WTC11 (cell line): Measurements from ENCODE around the gene TMEM217. TPM values are rescaled to one million over a fixed set of nuclear protein-coding genes. Genes with fewer than 3 reads are reported as not detected.
A peak's percentile ranks its signal among the peaks of the same experiment; 100 is the strongest.

Experiments used
- ATAC-seq: fragments of 200-7000 bp; cut with Tn5 transposase; 2 replicates; pipeline ENCODE4 v1.10.0; 2021; ENCODE audit warnings: mild to moderate bottlenecking, moderate library complexity
- CTCF ChIA-PET: fragments of 300-600 bp; sonication (Branson Sonifier 250); formaldehyde crosslinking; loops from one replicate; lab custom pipeline; 2021; ENCODE audit warnings: antibody characterized with exemption; lab: Charles Lee
- POLR2A ChIA-PET: fragments of 350-600 bp; sonication (Branson Sonifier 250); formaldehyde crosslinking; loops from one replicate; lab custom pipeline; 2021; ENCODE audit warnings: antibody characterized with exemption; lab: Charles Lee
- DNase-seq: peaks from one replicate; pipeline ENCODE4 v3.0.0; 2021; ENCODE audit warnings: low spot score
- H3K27ac Mint-ChIP-seq: 2 replicates; pipeline ENCODE4 v1.8.0; 2021; ENCODE audit warnings: mixed read lengths
- H3K27me3 Mint-ChIP-seq: 2 replicates; pipeline ENCODE4 v1.8.0; 2021; ENCODE audit warnings: low read depth, mild to moderate bottlenecking, moderate library complexity, mixed read lengths
- H3K36me3 Mint-ChIP-seq: 2 replicates; pipeline ENCODE4 v1.8.0; 2021; ENCODE audit warnings: mixed read lengths
- H3K4me1 Mint-ChIP-seq: 2 replicates; pipeline ENCODE4 v1.8.0; 2022; ENCODE audit warnings: mixed read lengths
- H3K4me3 Mint-ChIP-seq: 2 replicates; pipeline ENCODE4 v1.8.0; 2021; ENCODE audit warnings: mild to moderate bottlenecking, moderate library complexity, mixed read lengths
- H3K9me3 Mint-ChIP-seq: 2 replicates; pipeline ENCODE4 v1.8.0; 2021; ENCODE audit warnings: mixed read lengths
- AFF4 ChIP-seq: sonication (generic); formaldehyde crosslinking; IDR thresholded peaks from 2 replicates; pipeline ENCODE4 v1.8.1; 2023; ENCODE audit warnings: mild to moderate bottlenecking, missing genetic modification reagents, borderline replicate concordance
- AR ChIP-seq: fragments of 250-450 bp; sonication (Bioruptor Pico); IDR thresholded peaks from 2 replicates; pipeline ENCODE4 v1.9.0; 2021; ENCODE audit warnings: mild to moderate bottlenecking
- CREM ChIP-seq: sonication (generic); formaldehyde crosslinking; IDR thresholded peaks from 2 replicates; pipeline ENCODE4 v1.8.1; 2022; ENCODE audit warnings: mild to moderate bottlenecking, missing genetic modification reagents, moderate library complexity
- E2F4 ChIP-seq: sonication (generic); formaldehyde crosslinking; IDR thresholded peaks from 2 replicates; pipeline ENCODE4 v1.8.1; 2022; ENCODE audit warnings: low read depth, mild to moderate bottlenecking, moderate library complexity, missing genetic modification reagents, borderline replicate concordance
- E2F5 ChIP-seq: sonication (generic); formaldehyde crosslinking; IDR thresholded peaks from 2 replicates; pipeline ENCODE4 v1.8.1; 2022; ENCODE audit warnings: mild to moderate bottlenecking, moderate library complexity, missing genetic modification reagents
- ELF4 ChIP-seq: sonication (generic); formaldehyde crosslinking; IDR thresholded peaks from 2 replicates; pipeline ENCODE4 v1.8.1; 2022; ENCODE audit warnings: low read depth, mild to moderate bottlenecking, moderate library complexity, missing genetic modification reagents
- EMX1 ChIP-seq: fragments of 250-450 bp; sonication (Bioruptor Pico); IDR thresholded peaks from 2 replicates; pipeline ENCODE4 v1.8.0; 2021; ENCODE audit warnings: mild to moderate bottlenecking
- ESRRA ChIP-seq: sonication (generic); formaldehyde crosslinking; IDR thresholded peaks from 2 replicates; pipeline ENCODE4 v1.8.1; 2022; ENCODE audit warnings: mild to moderate bottlenecking, missing genetic modification reagents, borderline replicate concordance
- FOXJ3 ChIP-seq: sonication (generic); formaldehyde crosslinking; IDR thresholded peaks from 2 replicates; pipeline ENCODE4 v1.9.0; 2021; ENCODE audit warnings: missing genetic modification reagents, mild to moderate bottlenecking, borderline replicate concordance
- GABPB1 ChIP-seq: sonication (generic); formaldehyde crosslinking; IDR thresholded peaks from 2 replicates; pipeline ENCODE4 v1.8.1; 2023; ENCODE audit warnings: mild to moderate bottlenecking, missing genetic modification reagents
- HMGXB4 ChIP-seq: sonication (generic); formaldehyde crosslinking; IDR thresholded peaks from 2 replicates; pipeline ENCODE4 v1.8.1; 2023; ENCODE audit warnings: mild to moderate bottlenecking, moderate library complexity, missing genetic modification reagents
- JUN ChIP-seq: sonication (generic); formaldehyde crosslinking; IDR thresholded peaks from 2 replicates; pipeline ENCODE4 v1.8.0; 2023; ENCODE audit warnings: mild to moderate bottlenecking, missing genetic modification reagents
- NFE2L1 ChIP-seq: sonication (generic); formaldehyde crosslinking; IDR thresholded peaks from 2 replicates; pipeline ENCODE4 v1.8.1; 2023; ENCODE audit warnings: missing genetic modification reagents
- SMAD4 ChIP-seq: sonication (generic); formaldehyde crosslinking; IDR thresholded peaks from 2 replicates; pipeline ENCODE4 v1.8.0; 2022; ENCODE audit warnings: mild to moderate bottlenecking, missing genetic modification reagents
- TEAD4 ChIP-seq: sonication (generic); formaldehyde crosslinking; IDR thresholded peaks from 2 replicates; pipeline ENCODE4 v1.8.0; 2022; ENCODE audit warnings: mild to moderate bottlenecking, missing genetic modification reagents
- ZNF425 ChIP-seq: fragments of 250-450 bp; sonication (Bioruptor Pico); conservative IDR thresholded peaks from 2 replicates; pipeline ENCODE4 v1.9.0; 2021; ENCODE audit warnings: mild to moderate bottlenecking
- ZNF671 ChIP-seq: fragments of 250-450 bp; sonication (Bioruptor Pico); IDR thresholded peaks from 2 replicates; pipeline ENCODE4 v1.8.0; 2021; ENCODE audit warnings: mild to moderate bottlenecking
- total RNA-seq: library from RNA; stranded (reverse); gene quantifications from 3 replicates; pipeline ENCODE4 v1.2.3, GENCODE V29; 2021

Gene TMEM217
- total RNA-seq, 1 experiment from 2014 or later: 0.61 TPM

GRCh38 chr6:37169496-37170272, 88.3 kb downstream of the TMEM217 start, which contains the start of gene PIM1 (continued):
- TF ChIP-seq E2F5: peak; percentile 99
- TF ChIP-seq ZNF671 (CRISPR knock-in tag): no peak
- TF ChIP-seq EMX1 (CRISPR knock-in tag): no peak
- peak; percentile 64; the same call in 1 of the 2 replicates for TF ChIP-seq GABPB1
- TF ChIP-seq E2F4 (CRISPR knock-in tag): peak; percentile 94
- TF ChIP-seq JUN: 0 out of 2 replicates have a peak, but pooled peaks have one; percentile 23
- 0 out of 2 replicates have a peak, but pooled peaks have one; percentile 42 for TF ChIP-seq SMAD4 (CRISPR knock-in tag)
- TF ChIP-seq FOXJ3 (CRISPR knock-in tag): no peak
- peak; percentile 22; the same call in 1 of the 2 replicates for TF ChIP-seq AFF4 (CRISPR knock-in tag)
- peak; percentile 69; the same call in 1 of the 2 replicates for TF ChIP-seq NFE2L1

GRCh38 chr6:37168811-37169495, 89.0 kb downstream of the TMEM217 start:
- no peak for DNase-seq
- POLR2A ChIA-PET: interaction anchor here (0.6 to 5.8 kb wide), 14 partner anchors 25 to 1608 kb away, joined by 3 to 183 read pairs (median 8); partner anchors contain the start of gene MTCH1
- CTCF ChIA-PET: interaction anchor here (0.5 to 5.4 kb wide), 19 partner anchors 25 to 538 kb away, joined by 3 to 70 read pairs (median 7); partner anchors contain the start of gene TBC1D22B
- no peak; the same call in 1 of the 2 replicates for ATAC-seq
- no peaks in the 10 kb centered on the region for H3K27me3 Mint-ChIP-seq
- TF ChIP-seq TEAD4 (no peak), HMGXB4 (CRISPR knock-in tag) (peak; percentile 21; the same call in 1 of the 2 replicates)
- H3K36me3 Mint-ChIP-seq: peaks cover 30% of the 10 kb centered on the region
- H3K9me3 Mint-ChIP-seq: no peaks in the 10 kb centered on the region
- peak overlapping the region; percentile 99 for H3K27ac Mint-ChIP-seq
- peak overlapping the region; percentile 92 for H3K4me3 Mint-ChIP-seq
- H3K4me1 Mint-ChIP-seq: peaks cover 44% of the 10 kb centered on the region

- Mint-ChIP-seq H3K27ac (peak overlapping the region; percentile 58), H3K27me3 (no peaks in the 10 kb centered on the region), H3K9me3 (no peaks in the 10 kb centered on the region), H3K4me3 (peak overlapping the region; percentile 92), H3K4me1 (peaks cover 37% of the 10 kb centered on the region), H3K36me3 (peaks cover 23% of the 10 kb centered on the region)
- DNase-seq (no peak), ATAC-seq (no peak)
- POLR2A ChIA-PET: interaction anchor here (0.5 to 5.8 kb wide), 4 partner anchors 24 to 60 kb away, joined by 10 to 183 read pairs (median 34); no protein-coding TSS in a partner anchor
- CTCF ChIA-PET: interaction anchor here (4.7 to 5.4 kb wide), 3 partner anchors 41 to 117 kb away, joined by 34 to 70 read pairs (median 37); no protein-coding TSS in a partner anchor
- TF ChIP-seq ELF4 (no peak), AR (CRISPR knock-in tag) (no peak), CREM (CRISPR knock-in tag) (no peak), ESRRA (CRISPR knock-in tag) (no peak), ZNF425 (no peak)
Observed at GRCh38 chr6:37168163-37168758, 89.7 kb downstream of the TMEM217 start.
